Pancreas (tissue), 10 donors: Measurements from ENCODE around the gene EXOC6. TPM values are rescaled to one million over a fixed set of nuclear protein-coding genes. Genes with fewer than 3 reads are reported as not detected.

Experiments
- ATAC-seq, 4 donors: fragments of 200-7000 bp; cut with Tn5 transposase; one replicate each; pipeline versions ENCODE4 v1.8.0 to v1.9.1; 2020; ENCODE audit warnings: mild to moderate bottlenecking in 4 of 4, moderate library complexity in 4 of 4
- DNase-seq, 6 donors: peaks; one replicate each; pipeline ENCODE4 v3.0.0-alpha.2; 2020
- FAIRE-seq: peaks from 2 replicates; lab custom pipeline; 2012; peaks lifted over from hg19 to GRCh38; lab: Jason Lieb, UNC
- H3K27ac ChIP-seq, 4 donors: fragments of 200-600 bp; sonication (generic); 1 replicate in 3 of 4; 2 replicates in 1 of 4; pipeline versions ENCODE4 v1.5.0 to v1.8.0; 2020
- H3K27me3 ChIP-seq, 4 donors: fragments of 200-600 bp; one replicate each; pipeline ENCODE4 v1.8.0; 2021
- H3K36me3 ChIP-seq, 3 donors: fragments of 200-600 bp; sonication (generic) in 1 of 3; one replicate each; pipeline versions ENCODE4 v1.5.0 to v1.8.0; 2020 to 2021
- H3K4me1 ChIP-seq, 3 donors: fragments of 200-600 bp; one replicate each; pipeline ENCODE4 v1.8.0; 2021
- H3K4me3 ChIP-seq, 4 donors: fragments of 200-600 bp; sonication (generic) in 2 of 4; one replicate each; pipeline versions ENCODE4 v1.5.0 to v1.8.0; 2020 to 2021
- H3K9me3 ChIP-seq, 4 donors: fragments of 200-600 bp; one replicate each; pipeline ENCODE4 v1.8.0; 2021
- CTCF ChIP-seq, 4 donors: fragments of 200-600 bp; sonication (generic) in 3 of 4; IDR thresholded peaks; one replicate each; pipeline versions ENCODE4 v1.5.0 to v1.8.0; 2021; ENCODE audit warnings: antibody characterized with exemption in 4 of 4
- WGBS, 2 donors: extraction: QIAGEN DNeasy Blood & Tissue Kit; methylation state at CpG; one replicate each; pipeline ENCODE4 v1.1.7; 2013; 5-methylcytosine and 5-hydroxymethylcytosine counted together
- intact Hi-C, 3 donors: fragments of 100-400 bp; cut with DNase I; formaldehyde crosslinking; loops; one replicate each; pipeline versions ENCODE4 v1.11.1 to v1.14.2; 2022
- polyA plus RNA-seq, 2 donors: library from polyadenylated mRNA; stranded (reverse); fragments of 200-250 nt; gene quantifications; one replicate each; pipeline ENCODE4 v1.2.3, GENCODE V29; 2013
- total RNA-seq, 6 donors: library from RNA; stranded (reverse); fragmentation: NEBNext Ultra II Directional in 4 of 6; extraction: Animal tissue kit (Norgen Biotek cat#: 25700) in 4 of 6; gene quantifications; one replicate each; pipeline versions ENCODE4 v1.2.1 to v1.2.4, GENCODE V29; 2021 to 2023
- donor health status: healthy with polysubstance abuse.
- donor health status: DM: no; HTN: no; CAD: no; lungs with moderate emphysema.
- donor health status: DM: no; HTN: no; CAD: no.
- donor health status: control.
- donor health status: control.
- donor health status: Bipolar disorder and iron deficiency.
- donor health status: DM: yes; HTN: yes; CAD: no.
- donor health status: DM: no; HTN: no; CAD: no.
- donor health status: DM: no; HTN: no; CAD: no.
- donor health status: DM: yes; HTN: yes; CAD: no.

EXOC6 gene
- total and polyA plus RNA-seq, 8 donors, result 4.2 to 10.3 (median 7.3) TPM

GRCh38 chr10:93081318-93081717 lies 233.0 kb downstream of the EXOC6 start:
- WGBS, 2 donors, result 50 to 74% methylated on average over 3 of the region's 3 CpGs
- no peak for FAIRE-seq
- intact Hi-C loops, result loop anchor here in 1 of 3 donors (10.0 kb wide), 2 partner anchors 213 to 273 kb away; no protein-coding TSS in a partner anchor
- peaks cover 0 to 19% (median 4%) of the 10 kb centered on the region in 4 donors for H3K27me3 ChIP-seq
- H3K36me3 ChIP-seq, result no peaks in the 10 kb centered on the region
- ATAC-seq, result no peak
- DNase-seq, result no peak
- H3K4me1 ChIP-seq, result peaks cover 0 to 3% (median 0%) of the 10 kb centered on the region in 3 donors
- TF ChIP-seq CTCF (IDR thresholded peaks at IDR 0.05), result no peak
- no peak overlapping the region for H3K4me3 ChIP-seq
- no peaks in the 10 kb centered on the region for H3K9me3 ChIP-seq
- no peak overlapping the region for H3K27ac ChIP-seq

- ATAC-seq, result no peak
- Histone ChIP-seq H3K27me3 (peaks cover 0 to 19% (median 4%) of the 10 kb centered on the region in 4 donors), H3K4me3 (no peak overlapping the region), H3K36me3 (no peaks in the 10 kb centered on the region), H3K4me1 (peaks cover 0 to 3% (median 0%) of the 10 kb centered on the region in 3 donors), H3K9me3 (no peaks in the 10 kb centered on the region), H3K27ac (no peak overlapping the region)
- FAIRE-seq, result no peak
- intact Hi-C loops, result loop anchor here in 1 of 3 donors (10.0 kb wide), 2 partner anchors 213 to 273 kb away; no protein-coding TSS in a partner anchor
- TF ChIP-seq CTCF (IDR thresholded peaks at IDR 0.05), result no peak
- no peak for DNase-seq
- WGBS, 2 donors, result 43 to 44% methylated on average over 10 of the region's 10 CpGs
Observed at GRCh38 chr10:93081834-93082233, 233.5 kb downstream of the EXOC6 start.

GRCh38 chr10:93083743-93084539 lies 235.6 kb downstream of the EXOC6 start:
- no peak for TF ChIP-seq CTCF (IDR thresholded peaks at IDR 0.05)
- intact Hi-C loops, result loop anchor here in 1 of 3 donors (10.0 kb wide), 2 partner anchors 211 to 271 kb away; no protein-coding TSS in a partner anchor
- Histone ChIP-seq H3K9me3 (no peaks in the 10 kb centered on the region), H3K27ac (no peak overlapping the region), H3K4me3 (no peak overlapping the region), H3K27me3 (peaks cover 0 to 15% (median 0%) of the 10 kb centered on the region in 4 donors), H3K36me3 (no peaks in the 10 kb centered on the region), H3K4me1 (peaks cover 0 to 3% (median 0%) of the 10 kb centered on the region in 3 donors)
- no peak for DNase-seq
- no peak for FAIRE-seq
- whole genome bisulfite sequencing, 2 donors, result 82 to 83% methylated on average over 7 of the region's 7 CpGs
- ATAC-seq, result no peak

- Histone ChIP-seq H3K27me3 (peaks cover 0 to 7% (median 0%) of the 10 kb centered on the region in 4 donors), H3K27ac (no peak overlapping the region), H3K36me3 (no peaks in the 10 kb centered on the region), H3K4me3 (no peak overlapping the region), H3K4me1 (no peaks in the 10 kb centered on the region), H3K9me3 (no peaks in the 10 kb centered on the region)
- ATAC-seq (no peak), DNase-seq (no peak), FAIRE-seq (no peak)
- 53 to 58% methylated on average over 4 of the region's 4 CpGs for WGBS, 2 donors
- intact Hi-C loops, result loop anchor here in 1 of 3 donors (10.0 kb wide), 2 partner anchors 209 to 269 kb away; no protein-coding TSS in a partner anchor
- no peak for TF ChIP-seq CTCF (IDR thresholded peaks at IDR 0.05)
Observed at GRCh38 chr10:93085272-93085859, 237.0 kb downstream of the EXOC6 start.
